Sciatic nerve (tissue), 2 donors: Measurements from ENCODE around the gene INPP4A. TPM values are rescaled to one million over a fixed set of nuclear protein-coding genes. Genes with fewer than 3 reads are reported as not detected.

Experiments used
- ATAC-seq: fragments of 200-7000 bp; cut with Tn5 transposase; one replicate; pipeline ENCODE4 v1.9.1; 2020; ENCODE audit warnings: mild to moderate bottlenecking, moderate library complexity
- DNase-seq: peaks from one replicate; pipeline ENCODE4 v3.0.0-alpha.2; 2020; ENCODE audit warnings: low spot score
- intact Hi-C: fragments of 100-400 bp; cut with DNase I; formaldehyde crosslinking; loops from one replicate; pipeline ENCODE4 v1.14.2; 2022
- total RNA-seq: library from RNA; stranded (reverse); fragmentation: NEBNext Ultra II Directional; extraction: Animal tissue kit (Norgen Biotek cat#: 25700); gene quantifications from one replicate; pipeline ENCODE4 v1.2.1, GENCODE V29; 2021
- donor health status: DM: no; HTN: no; CAD: no.
- donor health status: DM: no; HTN: no; CAD: no.

The INPP4A gene
- total RNA-seq, 1 donor from 2014 or later: 29.8 TPM

DNA sequence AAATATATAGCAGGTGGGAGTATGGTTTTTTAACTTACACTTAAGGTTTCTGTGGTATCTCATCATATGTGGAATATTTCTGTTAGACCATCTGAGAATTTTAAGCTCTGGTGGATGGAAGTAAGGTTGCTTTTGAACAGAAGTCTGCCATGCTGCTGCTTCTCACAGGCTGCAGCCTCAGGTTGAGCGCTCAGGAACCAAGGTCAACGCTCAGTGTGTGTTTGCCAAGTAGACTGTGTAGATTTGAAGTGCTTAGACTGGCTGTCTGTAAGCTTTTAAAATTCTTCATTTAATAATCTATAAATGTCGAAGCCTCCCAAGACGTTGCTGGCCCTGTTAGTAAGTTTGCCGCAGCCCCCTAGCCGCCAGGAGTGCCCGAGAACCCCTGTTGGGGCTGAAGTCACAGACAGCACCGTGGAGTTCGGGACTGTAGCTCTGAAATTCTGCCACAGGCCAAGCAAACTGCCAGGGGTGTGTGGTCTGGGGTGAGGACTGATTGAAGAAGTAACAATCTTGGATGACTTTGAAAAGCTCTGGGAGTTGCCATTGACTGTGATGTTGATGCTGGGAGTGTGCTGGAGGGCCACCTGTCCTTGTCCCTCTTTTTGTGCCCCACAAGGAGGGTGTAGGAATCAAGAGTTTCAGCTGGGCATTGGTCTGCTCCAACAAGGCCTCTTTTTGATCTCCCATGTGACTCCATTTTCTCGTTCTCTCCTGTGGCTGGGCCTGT, 26.9 kb downstream of the INPP4A start:
- intact Hi-C loops: no loop called here
- ATAC-seq: no peak
- no peak for DNase-seq

DNA sequence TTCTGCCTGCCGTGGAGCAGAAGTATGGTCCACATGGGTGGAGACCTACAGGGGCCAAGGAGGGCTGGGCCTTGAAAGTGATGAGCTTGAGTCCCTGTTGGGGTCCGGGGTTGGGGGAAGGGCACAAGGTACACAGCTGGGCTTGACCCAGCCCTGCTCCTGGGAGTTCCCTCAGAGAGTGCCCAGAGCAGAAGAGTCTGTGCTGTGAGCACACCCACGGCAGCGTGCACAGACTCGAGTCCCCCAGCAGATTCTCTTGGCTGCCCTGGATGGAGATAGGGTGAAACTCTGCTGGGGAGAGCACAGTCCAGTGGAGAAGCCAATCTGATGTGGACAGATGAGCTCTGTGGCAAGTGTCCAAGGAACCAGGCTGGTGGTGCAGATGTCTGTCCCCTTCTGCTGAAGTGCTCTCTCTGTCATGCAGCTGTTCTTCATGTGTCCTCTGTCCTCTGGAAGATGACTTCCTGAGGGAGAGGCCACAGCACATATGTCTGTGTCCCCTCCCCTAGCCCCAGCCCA, 27.5 kb downstream of the INPP4A start:
- intact Hi-C loops: no loop called here
- ATAC-seq (no peak), DNase-seq (no peak)

DNA sequence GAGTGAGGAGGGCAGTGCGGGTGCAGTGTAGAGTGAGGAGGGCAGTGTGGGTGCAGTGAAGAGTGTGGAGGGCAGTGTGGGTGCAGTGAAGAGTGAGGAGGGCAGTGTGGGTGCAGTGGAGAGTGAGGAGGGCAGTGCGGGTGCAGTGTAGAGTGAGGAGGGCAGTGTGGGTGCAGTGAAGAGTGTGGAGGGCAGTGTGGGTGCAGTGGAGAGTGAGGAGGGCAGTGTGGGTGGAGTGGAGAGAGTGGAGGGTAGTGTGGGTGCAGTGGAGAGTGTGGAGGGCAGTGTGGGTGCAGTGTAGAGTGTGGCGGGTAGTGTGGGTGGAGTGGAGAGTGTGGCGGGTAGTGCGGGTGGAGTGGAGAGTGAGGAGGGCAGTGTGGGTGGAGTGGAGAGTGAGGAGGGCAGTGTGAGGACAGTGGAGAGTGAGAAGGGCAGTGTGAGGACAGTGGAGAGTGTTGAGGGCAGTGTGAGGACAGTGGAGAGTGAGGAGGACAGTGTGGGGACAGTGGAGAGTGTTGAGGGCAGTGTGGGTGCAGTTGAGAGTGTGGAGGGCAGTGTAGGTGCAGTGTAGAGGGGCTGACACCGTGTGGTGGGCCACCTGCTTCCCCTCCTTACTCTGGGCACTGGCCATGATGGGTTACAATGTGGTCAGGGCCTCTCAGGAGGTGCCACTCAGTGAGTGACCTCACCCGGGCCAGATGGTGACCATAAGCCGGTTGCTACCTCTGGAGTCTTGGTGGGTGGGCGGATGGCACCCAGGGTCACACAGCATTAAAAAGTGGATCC, 28.5 kb downstream of the INPP4A start:
- no peak for ATAC-seq
- intact Hi-C loops: no loop called here
- DNase-seq: no peak

DNA sequence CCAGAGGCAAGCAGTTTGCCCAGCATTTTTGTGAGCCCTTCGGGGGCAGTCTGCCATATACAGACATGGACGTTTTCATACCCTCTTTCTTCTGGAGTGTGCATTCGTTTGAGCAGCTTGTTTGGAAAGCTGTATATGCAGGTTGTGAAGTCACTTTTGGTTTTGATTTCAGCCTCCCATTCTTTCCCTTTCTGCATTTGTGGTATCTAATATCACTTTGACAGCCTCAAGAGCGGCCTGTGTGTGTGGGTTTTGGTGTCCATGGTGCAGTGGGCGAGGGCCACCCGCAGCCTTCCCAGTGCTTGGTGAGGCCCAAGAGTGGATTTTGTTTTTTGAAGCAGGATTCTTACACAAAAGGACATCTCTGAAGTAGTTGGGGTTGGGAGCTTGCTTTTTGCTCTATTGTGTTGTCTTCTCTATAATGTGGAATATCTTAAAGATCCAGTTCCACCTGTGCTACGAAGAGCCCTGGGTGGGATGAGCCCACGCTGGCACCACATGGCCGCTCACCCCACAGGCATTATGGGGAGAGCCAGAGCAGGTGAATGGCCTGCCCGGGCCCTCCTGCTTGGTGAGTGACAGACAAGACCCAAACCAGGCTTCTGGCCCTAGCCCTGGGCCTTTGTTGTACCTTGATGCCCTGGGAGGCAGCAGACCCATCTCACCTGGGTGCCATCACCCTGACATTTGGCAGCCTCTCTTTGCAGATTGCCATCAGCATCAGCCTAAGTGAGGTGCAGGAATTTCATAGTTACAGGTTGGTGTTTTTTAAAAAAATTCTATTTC, 29.5 kb downstream of the INPP4A start:
- DNase-seq: no peak
- intact Hi-C loops: no loop called here
- ATAC-seq: no peak

DNA sequence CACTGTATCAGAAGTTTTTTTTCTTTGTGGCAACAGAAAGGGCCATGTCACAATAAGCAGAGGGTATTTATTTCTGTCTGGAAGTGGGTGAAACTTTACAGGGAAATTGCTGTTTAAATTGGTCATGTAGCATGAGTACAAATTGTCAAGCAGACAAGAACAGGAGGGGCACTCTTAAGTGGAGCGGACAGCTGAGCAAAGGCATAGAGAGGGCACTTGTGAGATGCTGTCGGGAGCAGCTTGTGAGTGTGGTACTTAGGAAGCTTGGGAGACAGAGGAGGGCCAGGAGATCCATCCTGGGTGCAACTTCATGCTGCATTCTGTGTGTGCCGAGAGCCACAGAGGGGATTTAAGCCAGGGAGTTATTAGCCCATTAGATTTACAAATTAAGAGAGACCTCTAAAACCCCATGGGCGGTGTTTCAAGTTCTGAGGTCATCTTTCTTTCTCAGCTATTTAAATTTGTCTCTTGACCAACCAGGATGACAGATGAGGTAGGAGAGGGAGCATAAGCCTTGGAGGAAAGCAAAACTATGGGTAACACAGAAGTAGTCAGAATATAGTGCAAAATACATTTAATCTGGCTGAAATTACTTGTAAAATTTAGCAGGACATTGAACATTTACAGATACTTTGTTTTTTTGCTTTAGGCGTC, 30.4 kb downstream of the INPP4A start:
- DNase-seq (no peak), ATAC-seq (no peak)
- intact Hi-C loops: no loop called here

DNA sequence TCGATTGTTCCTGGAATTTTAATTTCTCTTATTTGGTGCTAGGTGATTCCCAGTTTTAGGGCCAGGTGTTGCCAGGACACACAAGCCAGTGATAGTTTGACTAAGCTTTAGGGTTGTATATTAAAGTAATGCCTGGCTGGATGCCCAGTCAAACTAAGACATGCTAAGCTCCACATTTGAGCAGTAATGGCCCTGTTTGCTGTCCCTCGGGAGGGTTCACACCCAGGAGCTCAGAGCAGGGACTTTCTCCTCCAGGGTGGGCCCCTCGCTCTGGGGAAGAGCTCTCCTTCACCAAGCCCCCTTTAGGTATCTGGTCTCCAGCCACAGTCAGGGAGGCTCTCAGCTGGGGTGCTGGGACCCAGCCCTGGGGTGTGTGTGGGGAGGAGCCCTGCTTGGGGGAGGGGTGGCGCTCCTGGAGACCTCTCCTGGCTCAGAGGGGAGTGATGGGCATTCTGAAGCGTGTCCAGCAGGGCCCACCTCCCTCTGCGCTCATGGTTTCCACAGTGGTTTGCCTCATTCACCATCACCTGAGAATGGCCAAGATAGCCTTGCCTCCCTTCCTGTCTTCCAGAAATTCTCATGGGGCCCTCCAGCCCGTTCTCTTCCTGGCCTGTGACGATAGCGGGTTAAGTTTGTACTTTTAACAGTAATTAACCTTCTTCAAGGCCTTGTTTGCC, 31.7 kb downstream of the INPP4A start:
- DNase-seq (no peak), ATAC-seq (no peak)
- intact Hi-C loops: no loop called here

DNA sequence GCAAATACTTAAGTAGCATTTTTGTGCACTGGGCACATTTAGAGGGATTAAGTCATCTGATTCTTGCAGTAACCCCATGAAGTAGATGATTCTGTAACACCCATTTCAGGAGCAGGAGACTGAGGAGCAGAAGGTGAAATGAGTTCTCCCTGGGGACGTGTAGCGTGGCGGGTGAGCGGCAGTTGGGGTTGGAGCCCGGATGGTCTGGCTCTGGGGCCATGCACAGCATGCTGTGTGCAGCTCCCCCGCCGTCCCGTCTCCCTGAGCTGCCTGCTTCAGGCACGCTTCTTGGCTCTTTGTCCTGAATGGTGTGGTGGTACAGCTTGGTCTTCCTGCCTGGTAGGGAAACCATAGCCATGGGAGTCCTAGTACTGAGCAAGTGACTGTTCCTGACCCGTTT, 32.4 kb downstream of the INPP4A start:
- DNase-seq (no peak), ATAC-seq (no peak)
- intact Hi-C loops: no loop called here

DNA sequence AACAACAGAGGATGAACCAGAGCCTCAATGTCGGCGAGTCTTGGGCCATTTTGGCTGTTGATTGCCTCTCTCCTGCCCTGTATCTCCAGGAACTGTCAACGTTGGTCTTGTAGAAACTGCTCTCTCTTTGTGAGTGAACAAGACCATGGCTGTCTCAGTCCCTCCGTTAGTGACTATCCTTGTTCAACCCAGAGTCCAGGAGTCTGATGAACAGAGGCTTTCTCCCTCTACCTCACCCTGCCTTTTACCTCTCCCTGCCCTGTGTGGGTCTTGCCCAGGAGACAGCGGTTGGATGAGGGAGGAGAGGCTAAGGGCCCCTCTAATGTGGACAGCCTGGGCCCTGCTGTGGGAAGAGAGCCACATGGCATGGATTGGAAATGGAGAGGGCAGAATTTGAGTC, 32.8 kb downstream of the INPP4A start:
- intact Hi-C loops: no loop called here
- DNase-seq (no peak), ATAC-seq (no peak)

DNA sequence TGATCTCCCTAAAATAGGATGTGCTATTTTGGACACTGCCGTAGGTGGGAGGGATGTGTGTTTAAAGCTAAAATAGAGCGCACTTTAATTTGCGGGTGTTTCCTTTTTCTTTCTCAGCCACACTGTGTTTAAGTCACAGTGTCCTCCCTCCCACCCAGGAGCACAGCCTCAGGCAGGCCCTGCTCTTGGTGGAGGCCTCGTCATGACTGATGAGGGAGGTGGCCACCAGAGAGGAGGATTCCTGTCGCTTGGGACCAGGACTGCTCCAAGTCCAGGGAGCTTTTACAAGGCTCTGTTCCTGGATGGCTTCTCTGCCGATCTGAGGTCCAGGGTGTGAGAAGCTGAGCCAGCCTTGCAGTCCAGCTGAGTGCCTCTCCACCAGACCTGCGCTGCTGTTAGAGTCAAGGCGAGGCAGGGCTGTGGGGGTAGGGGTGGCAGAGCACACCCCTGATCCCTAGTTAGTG, 33.5 kb downstream of the INPP4A start:
- ATAC-seq (no peak), DNase-seq (no peak)
- intact Hi-C loops: no loop called here

DNA sequence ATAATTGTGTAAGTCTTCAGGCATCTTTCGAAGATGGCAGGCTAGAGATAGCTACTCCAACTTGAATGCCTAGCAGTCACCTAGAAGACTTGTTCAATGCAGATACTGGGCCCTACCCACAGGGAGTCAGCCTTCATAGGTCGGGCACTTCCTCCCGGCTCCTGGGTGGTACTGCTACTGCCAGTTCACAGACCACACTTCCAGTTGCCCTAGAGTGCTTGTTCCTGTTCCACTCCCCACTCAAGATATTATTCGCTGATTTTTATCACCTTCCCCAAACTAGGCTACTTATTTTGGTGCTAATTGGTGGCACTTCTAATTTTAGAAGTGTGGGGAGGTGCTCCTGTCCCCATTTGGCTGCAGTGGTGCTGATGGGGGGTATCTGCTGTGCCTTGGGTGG, 34.2 kb downstream of the INPP4A start:
- ATAC-seq (no peak), DNase-seq (no peak)
- intact Hi-C loops: no loop called here

DNA sequence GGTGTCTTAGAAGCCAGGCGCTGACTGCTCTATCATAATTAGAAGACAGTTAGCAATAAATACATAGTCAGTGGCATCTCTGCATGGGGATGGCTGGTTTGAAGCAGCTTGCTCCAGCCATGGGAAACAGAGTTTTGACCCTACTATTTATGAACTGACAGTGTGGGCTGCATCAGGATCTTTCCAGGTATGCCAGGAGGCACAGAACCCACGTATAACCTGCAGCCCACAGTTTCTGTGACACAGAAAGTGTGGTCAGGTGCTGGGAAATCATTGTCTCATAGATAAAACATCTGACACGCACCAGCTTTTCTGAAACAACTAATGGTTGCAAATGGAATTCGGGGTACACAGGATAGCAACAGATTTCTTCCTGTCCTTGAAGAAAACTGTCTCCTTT, 34.7 kb downstream of the INPP4A start:
- intact Hi-C loops: no loop called here
- ATAC-seq: no peak
- DNase-seq: no peak

DNA sequence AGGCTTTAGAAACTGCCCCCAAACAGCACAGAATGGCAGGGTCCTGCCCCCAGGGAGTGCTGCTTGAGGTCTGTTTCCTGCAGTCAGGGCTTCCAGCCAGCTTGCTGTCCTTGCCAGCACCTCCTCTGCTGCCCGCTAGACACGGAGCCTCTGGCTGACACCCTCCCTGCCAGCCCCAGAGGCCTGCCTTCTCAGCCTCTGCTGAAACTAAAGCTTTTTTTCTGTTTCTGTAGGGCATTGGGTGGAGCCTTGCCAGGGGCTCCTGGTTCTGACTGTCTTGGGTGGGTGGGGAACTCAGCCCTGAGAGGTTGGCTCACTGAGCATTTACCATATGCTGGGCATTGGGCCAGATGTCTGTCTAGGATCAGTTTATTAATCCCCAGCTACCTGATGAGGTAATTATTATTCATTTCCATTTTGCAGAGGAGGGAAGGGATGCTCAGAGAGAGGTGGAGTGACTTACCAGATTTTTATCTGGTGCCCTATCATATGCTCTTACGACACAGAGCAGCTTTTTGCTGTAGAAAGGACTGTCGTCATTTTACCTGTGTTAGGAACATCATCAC, 35.4 kb downstream of the INPP4A start:
- intact Hi-C loops: no loop called here
- peak; percentile 64 for ATAC-seq
- no peak for DNase-seq

DNA sequence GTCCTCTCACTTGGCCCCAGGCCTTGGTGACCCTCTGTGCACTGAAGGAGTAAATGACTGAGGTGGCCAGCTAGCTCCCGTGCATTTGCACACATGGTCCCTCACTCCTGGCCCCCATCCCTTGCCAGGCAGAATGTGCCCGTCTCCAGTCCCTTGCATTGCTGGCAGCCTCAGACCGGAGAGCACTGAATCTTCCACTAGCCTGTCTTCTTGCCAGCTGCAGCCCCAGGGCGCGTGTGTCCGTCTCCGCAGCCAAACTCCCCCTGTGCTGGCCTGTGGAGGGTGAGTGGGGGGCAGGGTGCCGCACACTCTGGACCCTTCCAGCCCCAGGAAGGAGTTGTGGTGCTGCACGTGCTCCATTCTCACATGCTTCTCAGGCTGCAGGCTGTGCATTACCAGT, 35.9 kb downstream of the INPP4A start:
- DNase-seq (no peak), ATAC-seq (no peak)
- intact Hi-C loops: no loop called here

DNA sequence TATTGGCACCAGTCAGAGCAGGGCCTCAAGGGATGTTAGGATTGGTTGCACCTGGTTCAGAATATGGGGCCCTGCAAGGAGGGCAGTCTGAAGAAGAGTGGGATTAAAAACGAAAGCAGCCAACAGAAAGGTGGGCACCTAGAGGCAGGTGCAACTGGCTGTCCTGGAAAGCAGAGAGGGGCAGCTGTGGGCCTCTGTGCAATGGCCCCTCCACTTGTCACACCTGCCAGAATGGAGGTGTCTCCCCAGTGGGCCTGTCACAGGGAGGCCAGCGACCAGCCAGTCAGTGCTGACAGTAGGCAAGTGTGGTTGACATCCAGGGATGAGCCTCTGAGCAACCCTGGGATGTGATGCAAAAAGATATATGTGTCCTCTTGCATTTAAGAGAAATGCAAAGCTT, 37.7 kb downstream of the INPP4A start:
- ATAC-seq (no peak), DNase-seq (no peak)
- intact Hi-C loops: no loop called here

DNA sequence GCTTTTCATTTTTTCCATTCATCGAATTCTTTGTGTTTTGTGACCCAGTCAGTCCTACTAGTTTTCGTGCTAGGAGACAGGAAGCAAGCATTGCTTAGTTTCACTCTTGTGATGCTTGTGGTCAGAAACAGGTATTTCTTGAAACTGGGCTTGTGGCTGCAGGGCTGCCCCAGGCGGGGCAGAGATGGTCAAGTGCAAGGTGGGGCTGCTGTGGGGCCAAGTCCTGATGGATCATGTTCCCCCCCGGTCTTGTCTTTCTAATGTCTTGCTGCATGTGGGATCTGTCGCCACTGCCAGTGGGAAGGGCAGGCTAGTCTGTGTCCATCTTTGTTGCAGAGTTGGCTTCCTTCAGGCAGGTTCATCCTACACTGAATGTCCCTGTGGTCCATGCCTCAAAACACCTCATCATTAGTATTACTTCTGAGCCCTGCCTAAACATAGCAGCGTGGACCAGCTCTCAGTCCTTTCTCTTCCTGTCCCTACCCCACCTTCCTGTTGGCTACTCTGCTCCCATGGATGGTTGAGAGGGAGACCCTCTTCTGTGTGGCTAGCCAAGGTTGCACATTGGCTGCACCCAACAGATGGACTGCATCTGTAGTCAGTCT, 38.7 kb downstream of the INPP4A start:
- ATAC-seq (no peak), DNase-seq (no peak)
- intact Hi-C loops: no loop called here

DNA sequence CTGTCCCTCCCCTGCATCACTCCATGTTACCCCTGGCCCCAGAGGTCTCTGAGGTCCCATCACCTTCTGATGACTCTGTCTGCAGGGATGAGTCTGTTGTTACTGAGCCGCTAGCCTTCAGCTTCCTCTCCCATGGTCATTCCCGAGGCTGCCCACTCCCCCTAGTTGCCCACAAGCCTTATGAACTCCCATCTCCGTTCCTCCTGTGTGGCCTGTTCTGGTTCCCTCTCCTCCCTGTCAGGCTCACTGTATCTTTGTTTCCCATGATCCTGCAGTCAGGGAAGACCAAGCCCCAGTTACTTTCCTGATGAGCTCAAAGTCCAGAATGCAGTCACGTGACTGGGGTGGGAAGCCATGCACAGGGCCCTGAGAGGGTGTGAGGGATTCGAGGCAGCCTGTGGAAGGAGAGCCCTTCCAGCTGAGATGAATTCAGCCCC, 39.5 kb downstream of the INPP4A start:
- no peak for DNase-seq
- intact Hi-C loops: no loop called here
- no peak for ATAC-seq

DNA sequence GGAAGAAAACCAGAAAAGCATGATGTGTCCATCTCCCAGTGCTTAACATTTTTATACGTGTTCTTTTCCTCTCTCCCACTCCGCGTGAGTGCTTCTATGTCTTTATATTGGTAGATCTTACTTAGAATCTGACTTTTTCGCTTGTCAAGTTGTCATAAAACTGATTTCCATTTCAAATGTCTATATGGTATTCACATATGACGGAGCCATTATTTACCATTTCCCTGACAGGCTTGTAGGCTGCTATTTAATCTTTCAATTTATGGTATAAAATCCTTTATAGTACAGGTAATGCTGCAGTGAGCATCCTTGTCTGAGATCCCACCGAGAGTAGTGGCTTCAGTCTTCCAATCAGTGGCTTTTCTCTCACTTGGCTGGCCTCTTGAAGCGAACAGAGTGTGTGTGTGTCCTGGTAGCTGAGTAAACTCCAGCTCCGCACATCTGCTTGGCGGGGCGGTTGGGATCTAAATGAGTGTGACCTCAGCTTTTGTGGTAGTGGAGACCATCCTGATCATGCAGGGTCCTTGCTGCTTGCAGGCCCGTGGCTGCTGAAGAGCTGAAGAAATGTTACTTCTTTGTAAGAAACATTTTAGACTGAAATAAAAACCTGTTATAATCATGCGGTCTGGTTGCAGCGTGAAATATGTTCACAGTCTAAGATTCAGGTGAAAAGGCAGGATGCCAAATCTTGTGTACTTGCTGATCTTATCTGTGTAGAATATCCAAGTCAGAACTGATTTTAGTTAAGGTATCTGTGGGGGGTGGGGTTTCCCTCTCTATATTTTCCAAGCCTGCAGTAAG, 40.2 kb downstream of the INPP4A start:
- ATAC-seq (no peak), DNase-seq (no peak)
- intact Hi-C loops: no loop called here
